DMS153 treated with DMSO at 0.1 percent for 48 hours (cell line): Measurements from ENCODE around the gene TULP4.
A peak's percentile ranks its signal among the peaks of the same experiment; 100 is the strongest.
"Not testable (repeated sequence)": the region's sequence is repeated elsewhere in the genome, so short reads cannot be mapped to it uniquely, and the experiment has no call there.

Source experiments
- DNase-seq: peaks from one replicate; lab custom pipeline; 2025; ENCODE audit not compliant: unreplicated experiment; lab: John Stamatoyannopoulos, UW

The TULP4 gene

GRCh38 chr6:158519761-158520160 is 207.5 kb downstream of the TULP4 start:
- no peak for DNase-seq

- DNase-seq = not testable (repeated sequence)
Measured at GRCh38 chr6:158520975-158521374, 208.7 kb downstream of the TULP4 start.

- DNase-seq = no peak
Measured at GRCh38 chr6:158521759-158522158, 209.5 kb downstream of the TULP4 start.

- DNase-seq = no peak
Measured at GRCh38 chr6:158522616-158523015, 210.4 kb downstream of the TULP4 start.

GRCh38 chr6:158524311-158524710 is 212.0 kb downstream of the TULP4 start:
- no peak for DNase-seq

GRCh38 chr6:158527858-158528257 is 215.6 kb downstream of the TULP4 start:
- DNase-seq = not testable (repeated sequence)

- DNase-seq = no peak
Measured at GRCh38 chr6:158528826-158529225, 216.6 kb downstream of the TULP4 start.

- DNase-seq = no peak
Measured at GRCh38 chr6:158529629-158530028, 217.4 kb downstream of the TULP4 start.

- no peak for DNase-seq
Measured at GRCh38 chr6:158531566-158531965, 219.3 kb downstream of the TULP4 start.

- DNase-seq = no peak
Measured at GRCh38 chr6:158531970-158532369, 219.7 kb downstream of the TULP4 start.

- DNase-seq = peak; percentile 42
Measured at GRCh38 chr6:158536084-158536890, 224.0 kb downstream of the TULP4 start.

GRCh38 chr6:158536891-158537798 is 224.9 kb downstream of the TULP4 start:
- peak; percentile 62 for DNase-seq

- DNase-seq = no peak
Measured at GRCh38 chr6:158538741-158539140, 226.5 kb downstream of the TULP4 start.

GRCh38 chr6:158539413-158539812 is 227.1 kb downstream of the TULP4 start:
- DNase-seq = no peak

- no peak for DNase-seq
Measured at GRCh38 chr6:158539881-158540280, 227.6 kb downstream of the TULP4 start.

- no peak for DNase-seq
Measured at GRCh38 chr6:158543606-158544185, 231.4 kb downstream of the TULP4 start.

GRCh38 chr6:158544428-158544827 is 232.2 kb downstream of the TULP4 start:
- no peak for DNase-seq

- DNase-seq = no peak
Measured at GRCh38 chr6:158545043-158545966, 233.0 kb downstream of the TULP4 start.

GRCh38 chr6:158548418-158549161 is 236.3 kb downstream of the TULP4 start:
- peak; percentile 82 for DNase-seq
